Suprapubic skin (tissue), 4 donors: ENCODE data around the gene ADAMTS8. TPM values are rescaled to one million over a fixed set of nuclear protein-coding genes. Genes with fewer than 3 reads are reported as not detected.

ENCODE experiments used
- DNase-seq, 2 donors: peaks; one replicate each; pipeline ENCODE4 v3.0.0-alpha.2; 2019; ENCODE audit warnings: low spot score in 2 of 2
- H3K27ac ChIP-seq: fragments of 200-600 bp; sonication (generic); one replicate; pipeline ENCODE4 v1.5.1; 2019
- H3K27me3 ChIP-seq: fragments of 200-600 bp; sonication (generic); one replicate; pipeline ENCODE4 v1.5.1; 2019
- H3K36me3 ChIP-seq: fragments of 200-600 bp; sonication (generic); one replicate; pipeline ENCODE4 v1.5.1; 2019
- H3K4me1 ChIP-seq: fragments of 200-600 bp; sonication (generic); one replicate; pipeline ENCODE4 v1.5.1; 2019
- H3K4me3 ChIP-seq: fragments of 200-600 bp; sonication (generic); one replicate; pipeline ENCODE4 v1.5.1; 2019; ENCODE audit warnings: mild to moderate bottlenecking
- H3K9me3 ChIP-seq: fragments of 200-600 bp; sonication (generic); one replicate; pipeline ENCODE4 v1.5.1; 2019
- EP300 ChIP-seq: sonication (generic); formaldehyde crosslinking; IDR thresholded peaks from one replicate; pipeline ENCODE4 v1.6.1; 2017; ENCODE audit warnings: antibody characterized with exemption
- POLR2A ChIP-seq, 2 donors: fragments of 450-650 bp; IDR thresholded peaks; one replicate each; pipeline ENCODE4 v1.6.1; 2017; ENCODE audit warnings: antibody characterized with exemption in 2 of 2, mild to moderate bottlenecking in 2 of 2, moderate library complexity in 2 of 2
- POLR2AphosphoS5 ChIP-seq, 3 donors: sonication (generic); formaldehyde crosslinking; IDR thresholded peaks; one replicate each; pipeline ENCODE4 v1.6.1; 2017; ENCODE audit warnings: antibody characterized with exemption in 3 of 3
- WGBS: methylation state at CpG from one replicate; pipeline ENCODE4 v1.1.5; 2018; 5-methylcytosine and 5-hydroxymethylcytosine counted together
- total RNA-seq, 4 donors: library from RNA; depleted of rRNA; stranded (reverse); fragments of >200 nt; gene quantifications; one replicate each; pipeline ENCODE4 v1.1.0, GENCODE V29; 2016
- TF ChIP-seq, protein P1 (sequence below), 2 donors: fragments of 200-600 bp in 1 of 2; fragments of 450-650 bp in 1 of 2; sonication (generic) in 1 of 2; IDR thresholded peaks; one replicate each; pipeline ENCODE4 v1.5.1; 2016 to 2019; ENCODE audit warnings: antibody characterized with exemption in 2 of 2, mild to moderate bottlenecking in 1 of 2, moderate library complexity in 1 of 2

The ADAMTS8 gene
- total RNA-seq, 4 donors from 2014 or later, result 0.30 to 0.72 (median 0.65) TPM

DNA sequence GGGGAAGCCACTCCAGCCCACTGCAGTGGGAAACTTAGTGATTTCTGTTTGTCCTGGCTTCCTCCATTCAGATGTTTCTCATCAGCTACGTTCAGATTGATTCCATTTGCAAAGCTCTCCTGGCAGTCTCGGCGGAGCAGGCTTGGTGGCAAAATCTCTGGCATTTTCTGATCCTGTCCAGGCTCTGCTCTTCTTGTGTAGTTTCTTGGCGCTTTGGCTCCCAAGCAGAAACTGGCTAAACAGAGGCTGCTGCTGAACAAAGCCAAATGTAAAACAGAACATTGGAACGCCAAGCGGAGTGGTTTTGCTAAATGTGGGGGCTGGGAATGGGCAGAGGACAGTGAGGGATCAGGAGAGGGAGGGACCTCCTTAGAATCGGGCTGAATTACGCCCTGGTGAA, 36.7 kb downstream of the ADAMTS8 start:
- H3K4me1 ChIP-seq, result no peaks in the 10 kb centered on the region
- WGBS, result 67% methylated on average over 8 of the region's 8 CpGs
- H3K36me3 ChIP-seq, result no peaks in the 10 kb centered on the region
- TF ChIP-seq EP300 (no peak), POLR2A (IDR thresholded peaks at IDR 0.05) (no peak), POLR2AphosphoS5 (IDR thresholded peaks at IDR 0.05) (no peak)
- TF ChIP-seq, protein P1, sequence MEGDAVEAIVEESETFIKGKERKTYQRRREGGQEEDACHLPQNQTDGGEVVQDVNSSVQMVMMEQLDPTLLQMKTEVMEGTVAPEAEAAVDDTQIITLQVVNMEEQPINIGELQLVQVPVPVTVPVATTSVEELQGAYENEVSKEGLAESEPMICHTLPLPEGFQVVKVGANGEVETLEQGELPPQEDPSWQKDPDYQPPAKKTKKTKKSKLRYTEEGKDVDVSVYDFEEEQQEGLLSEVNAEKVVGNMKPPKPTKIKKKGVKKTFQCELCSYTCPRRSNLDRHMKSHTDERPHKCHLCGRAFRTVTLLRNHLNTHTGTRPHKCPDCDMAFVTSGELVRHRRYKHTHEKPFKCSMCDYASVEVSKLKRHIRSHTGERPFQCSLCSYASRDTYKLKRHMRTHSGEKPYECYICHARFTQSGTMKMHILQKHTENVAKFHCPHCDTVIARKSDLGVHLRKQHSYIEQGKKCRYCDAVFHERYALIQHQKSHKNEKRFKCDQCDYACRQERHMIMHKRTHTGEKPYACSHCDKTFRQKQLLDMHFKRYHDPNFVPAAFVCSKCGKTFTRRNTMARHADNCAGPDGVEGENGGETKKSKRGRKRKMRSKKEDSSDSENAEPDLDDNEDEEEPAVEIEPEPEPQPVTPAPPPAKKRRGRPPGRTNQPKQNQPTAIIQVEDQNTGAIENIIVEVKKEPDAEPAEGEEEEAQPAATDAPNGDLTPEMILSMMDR (IDR thresholded peaks at IDR 0.05), result no peak
- no peaks in the 10 kb centered on the region for H3K9me3 ChIP-seq
- no peak overlapping the region for H3K4me3 ChIP-seq
- no peak for DNase-seq
- H3K27ac ChIP-seq, result no peak overlapping the region
- no peaks in the 10 kb centered on the region for H3K27me3 ChIP-seq

DNA sequence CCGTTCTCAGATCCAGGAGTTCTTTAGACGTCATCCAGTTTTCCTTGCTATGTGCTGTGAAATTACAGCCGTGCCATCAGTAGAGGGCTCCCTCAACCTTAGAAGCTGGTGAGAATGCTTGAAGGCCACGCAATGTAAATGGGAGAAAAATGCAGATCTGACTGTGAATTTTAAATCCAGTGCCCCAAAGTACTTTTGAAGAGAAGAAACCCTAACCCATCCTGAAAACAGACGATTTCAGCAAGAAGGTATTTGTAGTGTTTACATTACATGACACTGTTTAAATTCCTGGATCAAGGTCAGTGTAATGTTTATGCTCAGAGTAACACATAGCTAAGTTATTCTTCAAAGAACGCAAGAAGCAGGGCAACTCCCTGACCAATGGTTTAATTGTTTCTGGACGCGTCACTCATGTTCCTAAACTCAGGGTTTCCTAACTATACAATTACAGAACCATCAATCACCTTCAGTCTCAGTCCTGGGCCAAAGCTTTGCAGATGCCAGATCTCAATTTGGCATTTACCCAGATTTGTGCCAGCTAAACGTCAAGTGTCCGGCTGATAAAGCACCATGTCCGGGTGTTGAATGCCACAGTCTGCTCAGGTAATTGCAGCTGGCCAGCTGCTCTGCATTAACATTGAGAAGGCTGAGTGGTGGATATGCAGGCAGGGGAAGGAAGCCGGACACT, 38.2 kb downstream of the ADAMTS8 start:
- Histone ChIP-seq H3K27ac (no peak overlapping the region), H3K9me3 (no peaks in the 10 kb centered on the region), H3K27me3 (no peaks in the 10 kb centered on the region), H3K4me3 (no peak overlapping the region), H3K4me1 (no peaks in the 10 kb centered on the region), H3K36me3 (no peaks in the 10 kb centered on the region)
- WGBS, result 53% methylated on average over 12 of the region's 12 CpGs
- no peak for DNase-seq
- no peak for TF ChIP-seq POLR2AphosphoS5 (IDR thresholded peaks at IDR 0.05)
- TF ChIP-seq, protein P1 (IDR thresholded peaks at IDR 0.05), result no peak
- TF ChIP-seq EP300, result peak; percentile 92
- TF ChIP-seq POLR2A (IDR thresholded peaks at IDR 0.05), result no peak

DNA sequence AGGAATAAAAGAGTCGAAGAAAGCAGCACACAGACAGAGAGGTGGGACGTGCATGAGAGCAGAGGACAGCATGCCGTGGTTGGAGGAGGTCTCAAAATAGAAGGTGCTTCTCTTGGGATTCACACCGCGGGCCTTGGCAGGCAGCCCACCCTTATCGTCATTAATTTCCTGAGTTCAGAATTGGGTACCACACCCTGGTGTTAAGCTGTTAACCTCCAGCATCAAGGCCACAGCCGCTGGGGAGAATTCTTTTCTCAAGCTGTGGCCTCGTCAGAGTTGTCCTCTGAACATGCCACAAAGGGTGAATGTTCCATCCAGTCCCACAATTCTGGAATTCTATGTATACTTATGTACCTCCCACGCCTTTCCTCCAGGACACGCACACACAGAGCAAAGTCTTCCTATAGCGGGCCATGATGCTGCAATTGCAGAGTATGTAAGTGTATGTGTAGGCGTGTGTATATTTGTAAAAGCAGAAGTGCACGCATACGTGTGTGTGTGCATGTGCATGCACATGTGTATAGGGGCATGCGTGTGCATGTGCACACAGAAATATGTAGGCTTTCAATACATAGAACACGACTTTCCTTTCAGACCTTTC, 39.0 kb downstream of the ADAMTS8 start:
- no peak overlapping the region for H3K4me3 ChIP-seq
- WGBS, result 60% methylated on average over 16 of the region's 16 CpGs

GRCh38 chr11:130388607-130389205, 39.7 kb downstream of the ADAMTS8 start:
- no peaks in the 10 kb centered on the region for H3K27me3 ChIP-seq
- 75% methylated on average over 11 of the region's 11 CpGs for WGBS
- TF ChIP-seq POLR2A (IDR thresholded peaks at IDR 0.05), result no peak
- TF ChIP-seq POLR2AphosphoS5 (IDR thresholded peaks at IDR 0.05), result no peak
- TF ChIP-seq, protein P1 (IDR thresholded peaks at IDR 0.05), result no peak
- no peak for TF ChIP-seq EP300
- H3K4me1 ChIP-seq, result no peaks in the 10 kb centered on the region
- H3K4me3 ChIP-seq, result no peak overlapping the region
- no peak for DNase-seq
- no peak overlapping the region for H3K27ac ChIP-seq
- no peaks in the 10 kb centered on the region for H3K36me3 ChIP-seq
- H3K9me3 ChIP-seq, result no peaks in the 10 kb centered on the region

More for the DNA sequence above, 39.0 kb downstream of the ADAMTS8 start:
- TF ChIP-seq POLR2AphosphoS5 (IDR thresholded peaks at IDR 0.05) (no peak), POLR2A (IDR thresholded peaks at IDR 0.05) (no peak), EP300 (no peak)
- TF ChIP-seq, protein P1 (IDR thresholded peaks at IDR 0.05), result no peak
- DNase-seq, result no peak
- Histone ChIP-seq H3K36me3 (no peaks in the 10 kb centered on the region), H3K4me1 (no peaks in the 10 kb centered on the region), H3K27ac (no peak overlapping the region), H3K27me3 (no peaks in the 10 kb centered on the region), H3K9me3 (no peaks in the 10 kb centered on the region)

- TF ChIP-seq, protein P1 (IDR thresholded peaks at IDR 0.05), result no peak
- TF ChIP-seq EP300 (no peak), POLR2AphosphoS5 (IDR thresholded peaks at IDR 0.05) (no peak), POLR2A (IDR thresholded peaks at IDR 0.05) (no peak)
- WGBS, result 91% methylated on average over 3 of the region's 3 CpGs
- H3K4me1 ChIP-seq, result no peaks in the 10 kb centered on the region
- H3K27ac ChIP-seq, result no peak overlapping the region
- no peaks in the 10 kb centered on the region for H3K9me3 ChIP-seq
- no peaks in the 10 kb centered on the region for H3K36me3 ChIP-seq
- DNase-seq, result no peak
- no peak overlapping the region for H3K4me3 ChIP-seq
- H3K27me3 ChIP-seq, result no peaks in the 10 kb centered on the region
Observed at GRCh38 chr11:130386056-130386455, 42.4 kb downstream of the ADAMTS8 start.
